HEK293 (cell line): Measurements from ENCODE around the gene ERGIC1.
A peak's percentile ranks its signal among the peaks of the same experiment; 100 is the strongest.

Experiments
- GLI2 ChIP-seq: fragments of 450-650 bp; formaldehyde crosslinking; IDR thresholded peaks from 2 replicates; pipeline ENCODE4; 2017; ENCODE audit warnings: missing biosample characterization, missing genetic modification characterization, low read depth, borderline replicate concordance
- KLF1 ChIP-seq: fragments of 450-650 bp; formaldehyde crosslinking; IDR thresholded peaks from 2 replicates; pipeline ENCODE4 v1.5.1; 2016; ENCODE audit warnings: missing biosample characterization, missing genetic modification characterization
- KLF16 ChIP-seq: fragments of 450-650 bp; formaldehyde crosslinking; IDR thresholded peaks from 2 replicates; pipeline ENCODE4 v1.5.1; 2017; ENCODE audit warnings: missing biosample characterization, missing genetic modification characterization
- MZF1 ChIP-seq: fragments of 450-650 bp; formaldehyde crosslinking; IDR thresholded peaks from 2 replicates; pipeline ENCODE4 v1.5.1; 2017; ENCODE audit warnings: missing biosample characterization, missing genetic modification characterization, borderline replicate concordance
- ZBTB11 ChIP-seq: fragments of 450-650 bp; formaldehyde crosslinking; conservative IDR thresholded peaks from 2 replicates; pipeline ENCODE4 v1.5.1; 2016; ENCODE audit warnings: low read depth, missing biosample characterization, missing genetic modification characterization
- ZBTB6 ChIP-seq: fragments of 450-650 bp; formaldehyde crosslinking; IDR thresholded peaks from 2 replicates; pipeline ENCODE4 v1.5.1; 2017; ENCODE audit warnings: missing biosample characterization, missing genetic modification characterization
- ZFHX2 ChIP-seq: fragments of 450-650 bp; formaldehyde crosslinking; conservative IDR thresholded peaks from 2 replicates; pipeline ENCODE4 v1.5.1; 2016; ENCODE audit warnings: missing biosample characterization, missing genetic modification characterization
- ZNF211 ChIP-seq: fragments of 450-650 bp; formaldehyde crosslinking; IDR thresholded peaks from 2 replicates; pipeline ENCODE4 v1.5.1; 2016; ENCODE audit warnings: low read depth, missing biosample characterization, missing genetic modification characterization
- ZNF221 ChIP-seq: fragments of 450-650 bp; formaldehyde crosslinking; IDR thresholded peaks from 2 replicates; pipeline ENCODE4 v1.5.1; 2017; ENCODE audit warnings: missing biosample characterization, missing genetic modification characterization, borderline replicate concordance
- ZNF302 ChIP-seq: fragments of 450-650 bp; formaldehyde crosslinking; IDR thresholded peaks from 2 replicates; pipeline ENCODE4 v1.5.1; 2016; ENCODE audit warnings: missing biosample characterization, missing genetic modification characterization, low read depth
- ZNF394 ChIP-seq: fragments of 450-650 bp; formaldehyde crosslinking; IDR thresholded peaks from 2 replicates; pipeline ENCODE4 v1.5.1; 2016; ENCODE audit warnings: missing biosample characterization, missing genetic modification characterization, mild to moderate bottlenecking, moderate library complexity, borderline replicate concordance
- ZNF660 ChIP-seq: fragments of 450-650 bp; IDR thresholded peaks from 2 replicates; pipeline ENCODE4 v1.5.1; 2018; ENCODE audit warnings: missing biosample characterization, mild to moderate bottlenecking, missing genetic modification characterization
- ZNF670 ChIP-seq: fragments of 450-650 bp; formaldehyde crosslinking; IDR thresholded peaks from 2 replicates; pipeline ENCODE4 v1.5.1; 2016; ENCODE audit warnings: missing biosample characterization, missing genetic modification characterization, low read depth
- ZNF692 ChIP-seq: fragments of 450-650 bp; formaldehyde crosslinking; IDR thresholded peaks from 2 replicates; pipeline ENCODE4 v1.5.1; 2016; ENCODE audit warnings: missing biosample characterization, missing genetic modification characterization
- ZNF768 ChIP-seq: fragments of 450-650 bp; formaldehyde crosslinking; IDR thresholded peaks from 2 replicates; pipeline ENCODE4 v1.5.1; 2018; ENCODE audit warnings: missing biosample characterization, mild to moderate bottlenecking, missing genetic modification characterization
- TF ChIP-seq, protein P1 (sequence below): fragments of 450-650 bp; formaldehyde crosslinking; IDR thresholded peaks from 2 replicates; pipeline ENCODE4 v1.5.1; 2016; ENCODE audit warnings: missing biosample characterization, missing genetic modification characterization

ERGIC1 gene

GRCh38 chr5:172833686-172834414 lies at the start of gene ERGIC1 (continued):
- TF ChIP-seq ZBTB6 (tag by site-specific recombination) (no peak), GLI2 (tag by site-specific recombination) (no peak), KLF16 (tag by site-specific recombination) (no peak), ZFHX2 (tag by site-specific recombination) (no peak; the same call in 1 of the 2 replicates), ZNF302 (tag by site-specific recombination) (no peak), ZNF768 (tag by site-specific recombination) (no peak), ZNF670 (tag by site-specific recombination) (no peak), ZNF211 (tag by site-specific recombination) (no peak), ZNF394 (tag by site-specific recombination) (no peak), ZNF221 (tag by site-specific recombination) (no peak), ZNF660 (tag by site-specific recombination) (no peak), ZNF692 (peak; percentile 93), ZBTB11 (tag by site-specific recombination) (peak; percentile 37; the same call in 1 of the 2 replicates), KLF1 (0 out of 2 replicates have a peak, but pooled peaks have one; percentile 10), MZF1 (tag by site-specific recombination) (no peak)
- TF ChIP-seq, protein P1, sequence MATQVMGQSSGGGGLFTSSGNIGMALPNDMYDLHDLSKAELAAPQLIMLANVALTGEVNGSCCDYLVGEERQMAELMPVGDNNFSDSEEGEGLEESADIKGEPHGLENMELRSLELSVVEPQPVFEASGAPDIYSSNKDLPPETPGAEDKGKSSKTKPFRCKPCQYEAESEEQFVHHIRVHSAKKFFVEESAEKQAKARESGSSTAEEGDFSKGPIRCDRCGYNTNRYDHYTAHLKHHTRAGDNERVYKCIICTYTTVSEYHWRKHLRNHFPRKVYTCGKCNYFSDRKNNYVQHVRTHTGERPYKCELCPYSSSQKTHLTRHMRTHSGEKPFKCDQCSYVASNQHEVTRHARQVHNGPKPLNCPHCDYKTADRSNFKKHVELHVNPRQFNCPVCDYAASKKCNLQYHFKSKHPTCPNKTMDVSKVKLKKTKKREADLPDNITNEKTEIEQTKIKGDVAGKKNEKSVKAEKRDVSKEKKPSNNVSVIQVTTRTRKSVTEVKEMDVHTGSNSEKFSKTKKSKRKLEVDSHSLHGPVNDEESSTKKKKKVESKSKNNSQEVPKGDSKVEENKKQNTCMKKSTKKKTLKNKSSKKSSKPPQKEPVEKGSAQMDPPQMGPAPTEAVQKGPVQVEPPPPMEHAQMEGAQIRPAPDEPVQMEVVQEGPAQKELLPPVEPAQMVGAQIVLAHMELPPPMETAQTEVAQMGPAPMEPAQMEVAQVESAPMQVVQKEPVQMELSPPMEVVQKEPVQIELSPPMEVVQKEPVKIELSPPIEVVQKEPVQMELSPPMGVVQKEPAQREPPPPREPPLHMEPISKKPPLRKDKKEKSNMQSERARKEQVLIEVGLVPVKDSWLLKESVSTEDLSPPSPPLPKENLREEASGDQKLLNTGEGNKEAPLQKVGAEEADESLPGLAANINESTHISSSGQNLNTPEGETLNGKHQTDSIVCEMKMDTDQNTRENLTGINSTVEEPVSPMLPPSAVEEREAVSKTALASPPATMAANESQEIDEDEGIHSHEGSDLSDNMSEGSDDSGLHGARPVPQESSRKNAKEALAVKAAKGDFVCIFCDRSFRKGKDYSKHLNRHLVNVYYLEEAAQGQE (tag by site-specific recombination), result no peak
